HepG2 (cell line): Measurements from ENCODE around the gene C19orf18. TPM values are rescaled to one million over a fixed set of nuclear protein-coding genes. Genes with fewer than 3 reads are reported as not detected.
A peak's percentile ranks its signal among the peaks of the same experiment; 100 is the strongest.
"Not testable (repeated sequence)": the region's sequence is repeated elsewhere in the genome, so short reads cannot be mapped to it uniquely, and the experiment has no call there.

ENCODE experiments used
- ELF1 ChIP-seq: sonication (generic); formaldehyde crosslinking; IDR thresholded peaks from 2 replicates; pipeline ENCODE4 v1.4.0; 2020; ENCODE audit warnings: missing genetic modification reagents
- GATAD2A ChIP-seq: IDR thresholded peaks from 2 replicates; pipeline ENCODE4 v1.6.1; 2016
- HDAC1 ChIP-seq: sonication (generic); formaldehyde crosslinking; IDR thresholded peaks from 2 replicates; pipeline ENCODE4 v1.5.1; 2020; ENCODE audit warnings: mild to moderate bottlenecking, missing genetic modification reagents
- MEIS2 ChIP-seq: sonication (generic); formaldehyde crosslinking; IDR thresholded peaks from 2 replicates; pipeline ENCODE4 v1.9.0; 2021; ENCODE audit warnings: mild to moderate bottlenecking, missing genetic modification reagents
- MNT ChIP-seq: fragments of 450-650 bp; IDR thresholded peaks from 2 replicates; pipeline ENCODE4 v1.6.1; 2016
- NFYB ChIP-seq: sonication (generic); formaldehyde crosslinking; IDR thresholded peaks from 2 replicates; pipeline ENCODE4 v1.4.0; 2020; ENCODE audit warnings: missing genetic modification reagents
- POGZ ChIP-seq: sonication (generic); formaldehyde crosslinking; IDR thresholded peaks from 2 replicates; pipeline ENCODE4 v1.4.0; 2020; ENCODE audit warnings: mild to moderate bottlenecking, missing genetic modification reagents
- RAD21 ChIP-seq: fragments of 450-650 bp; formaldehyde crosslinking; IDR thresholded peaks from 2 replicates; pipeline ENCODE4 v1.5.0; 2020; ENCODE audit warnings: mild to moderate bottlenecking
- SALL1 ChIP-seq: sonication (generic); formaldehyde crosslinking; IDR thresholded peaks from 2 replicates; pipeline ENCODE4 v1.8.0; 2022; ENCODE audit warnings: mild to moderate bottlenecking, missing genetic modification reagents
- SIX4 ChIP-seq: sonication (generic); formaldehyde crosslinking; IDR thresholded peaks from 2 replicates; pipeline ENCODE4 v1.4.0; 2020; ENCODE audit warnings: missing genetic modification reagents
- SOX6 ChIP-seq, 2 experiments: fragments of 450-650 bp in 1 of 2; sonication (generic) in 1 of 2; formaldehyde crosslinking in 1 of 2; IDR thresholded peaks; 2 replicates each; pipeline versions ENCODE4 v1.4.0 to v1.6.1; 2017 to 2020; ENCODE audit warnings: antibody characterized with exemption in 1 of 2, mild to moderate bottlenecking in 1 of 2, missing genetic modification reagents in 1 of 2
- TBX3 ChIP-seq: fragments of 450-650 bp; IDR thresholded peaks from 2 replicates; pipeline ENCODE4 v1.6.1; 2017; ENCODE audit warnings: antibody characterized with exemption, mild to moderate bottlenecking, inconsistent platforms, borderline replicate concordance
- YY1 ChIP-seq: IDR thresholded peaks from 2 replicates; pipeline ENCODE4 v1.6.1; 2011; ENCODE audit warnings: low read length, low read depth, moderate library complexity, mild to moderate bottlenecking; ENCODE audit not compliant: insufficient read depth, insufficient replicate concordance
- ZBTB7B ChIP-seq: sonication (generic); formaldehyde crosslinking; IDR thresholded peaks from 2 replicates; pipeline ENCODE4 v1.4.0; 2020; ENCODE audit warnings: missing genetic modification reagents
- ZKSCAN8 ChIP-seq: IDR thresholded peaks from 2 replicates; pipeline ENCODE4 v1.6.1; 2016; ENCODE audit warnings: borderline replicate concordance, missing genetic modification reagents, missing compliant biosample characterization
- ZNF317 ChIP-seq: sonication (generic); formaldehyde crosslinking; IDR thresholded peaks from 2 replicates; pipeline ENCODE4 v1.5.0; 2020; ENCODE audit warnings: mild to moderate bottlenecking, missing genetic modification reagents
- ZNF44 ChIP-seq: sonication (generic); formaldehyde crosslinking; IDR thresholded peaks from 2 replicates; pipeline ENCODE4 v1.5.1; 2020; ENCODE audit warnings: mild to moderate bottlenecking, missing genetic modification reagents
- ZNF761 ChIP-seq: sonication (generic); formaldehyde crosslinking; conservative IDR thresholded peaks from 2 replicates; pipeline ENCODE4 v1.4.0; 2020; ENCODE audit warnings: mild to moderate bottlenecking, missing genetic modification reagents
- ZXDC ChIP-seq: sonication (generic); formaldehyde crosslinking; IDR thresholded peaks from 2 replicates; pipeline ENCODE4 v1.5.0; 2020; ENCODE audit warnings: mild to moderate bottlenecking, missing genetic modification reagents
- polyA plus RNA-seq, 8 experiments: library from polyadenylated mRNA; depleted of rRNA in 3 of 8; stranded (reverse) in 7 of 8; unstranded in 1 of 8; fragments of >200 nt; fragmentation: Illumina TruSeq in 4 of 8; extraction: Trizol in 4 of 8; gene quantifications; 2 replicates each; pipeline versions ENCODE4 v1.2.1 to v1.2.3, GENCODE V29; 2011 to 2016; ENCODE audit warnings: low read depth in 4 of 8, missing spikeins in 1 of 8, mixed read lengths in 1 of 8; ENCODE audit not compliant: insufficient read depth in 1 of 8
- total RNA-seq, 5 experiments: library from RNA; depleted of rRNA; stranded (reverse); fragments of >200 nt; fragmentation: Illumina TruSeq; extraction: Trizol; gene quantifications; 2 replicates each; pipeline ENCODE4 v1.2.3, GENCODE V29; 2016; ENCODE audit warnings: low read depth in 1 of 5
- TF ChIP-seq, protein P1 (sequence below): sonication (generic); formaldehyde crosslinking; IDR thresholded peaks from 2 replicates; pipeline ENCODE4 v1.4.0; 2020; ENCODE audit warnings: missing genetic modification reagents, borderline replicate concordance
- TF ChIP-seq, protein P2 (sequence below): sonication (generic); formaldehyde crosslinking; IDR thresholded peaks from 2 replicates; pipeline ENCODE4 v1.8.1; 2023; ENCODE audit warnings: mild to moderate bottlenecking, missing genetic modification reagents

Gene C19orf18
- total and polyA plus RNA-seq, 2 of the 13 experiments (the other 11 are each of a cell fraction or from before 2014, with no cell fraction given), result 0.38 to 0.55 TPM

GRCh38 chr19:57916168-57916995 is 58.0 kb downstream of the C19orf18 start, which contains the start of gene ZNF417 (continued):
- 0 out of 2 replicates have a peak, but pooled peaks have one; percentile 26 for TF ChIP-seq MEIS2
- 0 out of 2 replicates have a peak, but pooled peaks have one; percentile 38 for TF ChIP-seq ZXDC (CRISPR knock-in tag)
- not testable (repeated sequence) for TF ChIP-seq SOX6 (IDR thresholded peaks at IDR 0.05)
- peak; percentile 26; the same call in 1 of the 2 replicates for TF ChIP-seq SOX6 (CRISPR knock-in tag; IDR thresholded peaks at IDR 0.05)
- TF ChIP-seq, protein P1, sequence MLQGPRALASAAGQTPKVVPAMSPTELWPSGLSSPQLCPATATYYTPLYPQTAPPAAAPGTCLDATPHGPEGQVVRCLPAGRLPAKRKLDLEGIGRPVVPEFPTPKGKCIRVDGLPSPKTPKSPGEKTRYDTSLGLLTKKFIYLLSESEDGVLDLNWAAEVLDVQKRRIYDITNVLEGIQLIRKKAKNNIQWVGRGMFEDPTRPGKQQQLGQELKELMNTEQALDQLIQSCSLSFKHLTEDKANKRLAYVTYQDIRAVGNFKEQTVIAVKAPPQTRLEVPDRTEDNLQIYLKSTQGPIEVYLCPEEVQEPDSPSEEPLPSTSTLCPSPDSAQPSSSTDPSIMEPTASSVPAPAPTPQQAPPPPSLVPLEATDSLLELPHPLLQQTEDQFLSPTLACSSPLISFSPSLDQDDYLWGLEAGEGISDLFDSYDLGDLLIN (CRISPR knock-in tag), result 0 out of 2 replicates have a peak, but pooled peaks have one; percentile 66
- peak; percentile 95 for TF ChIP-seq ELF1 (CRISPR knock-in tag)
- peak; percentile 69 for TF ChIP-seq POGZ (CRISPR knock-in tag)
- peak; percentile 54; the same call in 1 of the 2 replicates for TF ChIP-seq TBX3
- 0 out of 2 replicates have a peak, but pooled peaks have one; percentile 59 for TF ChIP-seq ZNF44 (CRISPR knock-in tag)
- TF ChIP-seq, protein P2, sequence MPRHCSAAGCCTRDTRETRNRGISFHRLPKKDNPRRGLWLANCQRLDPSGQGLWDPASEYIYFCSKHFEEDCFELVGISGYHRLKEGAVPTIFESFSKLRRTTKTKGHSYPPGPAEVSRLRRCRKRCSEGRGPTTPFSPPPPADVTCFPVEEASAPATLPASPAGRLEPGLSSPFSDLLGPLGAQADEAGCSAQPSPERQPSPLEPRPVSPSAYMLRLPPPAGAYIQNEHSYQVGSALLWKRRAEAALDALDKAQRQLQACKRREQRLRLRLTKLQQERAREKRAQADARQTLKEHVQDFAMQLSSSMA (CRISPR knock-in tag), result 0 out of 2 replicates have a peak, but pooled peaks have one; percentile 17
- peak; percentile 47; the same call in 1 of the 2 replicates for TF ChIP-seq ZBTB7B (CRISPR knock-in tag)
- TF ChIP-seq ZNF317 (CRISPR knock-in tag), result peak; percentile 81
- TF ChIP-seq MNT, result peak; percentile 63
- peak; percentile 91 for TF ChIP-seq NFYB (CRISPR knock-in tag)
- peak; percentile 34; the same call in 1 of the 2 replicates for TF ChIP-seq ZKSCAN8 (CRISPR knock-in tag)
- TF ChIP-seq RAD21 (CRISPR knock-in tag), result peak; percentile 23; the same call in 1 of the 2 replicates
- TF ChIP-seq SIX4 (CRISPR knock-in tag), result peak; percentile 31; the same call in 1 of the 2 replicates
- TF ChIP-seq YY1, result peak; percentile 73
- TF ChIP-seq ZNF761 (CRISPR knock-in tag), result 0 out of 2 replicates have a peak, but pooled peaks have one; percentile 63
- peak; percentile 61; the same call in 1 of the 2 replicates for TF ChIP-seq GATAD2A (CRISPR knock-in tag)
- peak; percentile 83 for TF ChIP-seq SALL1 (CRISPR knock-in tag)
- peak; percentile 80 for TF ChIP-seq HDAC1 (CRISPR knock-in tag)
